CD4-positive, alpha-beta T cell treated with Interleukin-6 at 100 ng/mL for 8 hours (primary cell): ENCODE data around the gene FAM200B.

Experiments used
- DNase-seq: peaks from one replicate; pipeline ENCODE4 v3.0.0-alpha.2; 2020; ENCODE audit warnings: mixed read lengths, low spot score

The FAM200B gene

DNA sequence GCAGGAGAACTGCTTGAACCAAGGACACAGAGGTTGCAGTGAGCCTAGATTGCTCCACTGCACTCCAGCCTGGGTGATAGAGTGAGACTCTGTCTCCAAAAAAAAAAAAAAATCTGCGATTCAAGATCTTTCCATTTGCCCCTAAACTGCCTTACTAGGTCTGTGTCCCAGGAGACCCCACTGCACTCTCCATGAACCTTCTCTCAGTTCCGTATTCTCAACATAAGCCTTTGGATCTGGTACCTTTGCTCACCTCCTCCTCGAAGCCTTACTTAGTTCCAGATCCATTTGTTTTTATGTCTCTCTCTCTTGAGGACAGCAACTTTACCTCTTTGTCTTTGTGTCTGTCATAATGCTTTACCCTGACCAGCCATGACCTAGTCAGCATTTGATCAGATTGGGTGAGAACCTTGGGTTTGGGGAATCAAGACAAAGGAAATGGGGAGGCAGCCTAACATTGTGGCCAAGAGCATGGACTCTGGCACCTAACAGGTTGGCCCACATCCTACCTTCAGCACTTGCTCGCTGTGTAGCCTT lies 55.0 kb downstream of the FAM200B start:
- DNase-seq: no peak

DNA sequence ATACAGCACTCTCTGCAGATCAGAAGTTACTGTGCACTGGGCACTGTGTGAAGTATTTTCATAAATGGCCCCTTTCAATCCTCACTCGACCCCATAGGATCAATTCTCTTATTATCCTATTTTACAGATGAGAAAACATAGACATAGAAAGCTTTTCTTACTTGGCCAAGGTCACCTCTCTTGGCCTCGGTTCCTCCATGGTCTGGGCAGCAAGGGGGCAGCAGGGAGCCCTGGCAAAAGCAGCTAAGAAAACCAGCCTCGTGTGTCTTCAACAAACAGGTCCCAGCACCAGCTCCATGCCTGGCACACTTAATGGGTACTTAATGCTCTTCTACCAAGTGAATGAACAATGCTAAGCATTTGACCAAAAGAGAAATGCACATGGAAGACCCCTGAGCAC lies 55.6 kb downstream of the FAM200B start:
- no peak for DNase-seq

- no peak for DNase-seq
Measured at GRCh38 chr4:15738877-15739276, 57.2 kb downstream of the FAM200B start.
